H1 (cell line): ENCODE data around the gene HDHD2. TPM values are rescaled to one million over a fixed set of nuclear protein-coding genes. Genes with fewer than 3 reads are reported as not detected.

Experiments used
- CTCF ChIA-PET: fragments of 300-600 bp; sonication (Branson Sonifier 250); formaldehyde crosslinking; loops from one replicate; lab custom pipeline; 2021; ENCODE audit not compliant: partially characterized antibody; lab: Charles Lee
- POLR2A ChIA-PET: fragments of 300-600 bp; sonication (Branson Sonifier 250); formaldehyde crosslinking; loops from one replicate; lab custom pipeline; 2021; ENCODE audit warnings: inconsistent platforms; ENCODE audit not compliant: partially characterized antibody; lab: Charles Lee
- DNase-seq, 2 experiments: peaks; one replicate each; pipeline versions ENCODE4 v3.0.0 to v3.0.0-alpha.2; 2010 to 2022; ENCODE audit warnings: low spot score in 2 of 2, low read depth in 1 of 2, mixed read lengths in 1 of 2
- FAIRE-seq: peaks from 2 replicates; lab custom pipeline; 2011; peaks lifted over from hg19 to GRCh38; lab: Jason Lieb, UNC
- H2AFZ ChIP-seq: 2 replicates; pipeline ENCODE4 v1.8.1; 2012; ENCODE audit warnings: low read length, inconsistent platforms
- H2AK5ac ChIP-seq: 2 replicates; pipeline ENCODE4 v1.6.1; 2013; ENCODE audit warnings: low read depth, low read length
- H2BK120ac ChIP-seq: replicated peaks from 2 replicates; pipeline ENCODE3; 2013; ENCODE audit warnings: low read depth, low read length, inconsistent platforms
- H2BK12ac ChIP-seq: 2 replicates; pipeline ENCODE4 v1.6.1; 2013; ENCODE audit warnings: low read depth, low read length
- H2BK15ac ChIP-seq: 2 replicates; pipeline ENCODE4 v1.6.1; 2013; ENCODE audit warnings: low read length
- H2BK20ac ChIP-seq: 2 replicates; pipeline ENCODE4 v1.6.1; 2013; ENCODE audit warnings: low read length
- H2BK5ac ChIP-seq: 2 replicates; pipeline ENCODE4 v1.6.1; 2013; ENCODE audit warnings: low read depth, low read length
- H3K14ac ChIP-seq: 2 replicates; pipeline ENCODE4 v1.6.1; 2013; ENCODE audit warnings: inconsistent platforms; ENCODE audit not compliant: insufficient read length
- H3K18ac ChIP-seq: 2 replicates; pipeline ENCODE4 v1.6.1; 2013; ENCODE audit warnings: low read length; ENCODE audit errors: extremely low read depth
- H3K23ac ChIP-seq: 2 replicates; pipeline ENCODE4 v1.6.1; 2013; ENCODE audit warnings: inconsistent platforms; ENCODE audit not compliant: insufficient read length
- H3K23me2 ChIP-seq: 2 replicates; pipeline ENCODE4 v1.6.1; 2013; ENCODE audit warnings: low read depth, low read length
- H3K27ac ChIP-seq: 2 replicates; pipeline ENCODE4 v1.6.1; 2011; ENCODE audit warnings: low read depth, low read length, inconsistent platforms
- H3K27me3 ChIP-seq, 4 experiments: replicated peaks in 1 of 4; 1 replicate in 1 of 4; 2 replicates in 3 of 4; pipeline versions ENCODE4 v1.6.1 to v1.8.1; 2011 to 2013; ENCODE audit warnings: low read length in 3 of 4, mild to moderate bottlenecking in 3 of 4, inconsistent platforms in 2 of 4, mixed read lengths in 2 of 4, moderate library complexity in 1 of 4; ENCODE audit not compliant: control insufficient read depth in 3 of 4, insufficient read depth in 3 of 4; ENCODE audit errors: extremely low read depth in 1 of 4
- H3K36me3 ChIP-seq, 4 experiments: 2 replicates each; pipeline versions ENCODE4 v1.6.1 to v1.8.1; 2011 to 2013; ENCODE audit warnings: mild to moderate bottlenecking in 4 of 4, low read length in 3 of 4, moderate library complexity in 2 of 4, control low read depth in 1 of 4, inconsistent platforms in 1 of 4; ENCODE audit not compliant: insufficient read depth in 4 of 4, control insufficient read depth in 2 of 4
- H3K4ac ChIP-seq: replicated peaks from 2 replicates; pipeline ENCODE3; 2013; ENCODE audit warnings: low read length, low read depth, mixed read lengths, inconsistent platforms; ENCODE audit not compliant: insufficient read length
- H3K4me1 ChIP-seq, 4 experiments: replicated peaks in 1 of 4; 1 replicate in 1 of 4; 2 replicates in 3 of 4; pipeline versions ENCODE4 v1.6.1 to v1.8.1; 2011 to 2013; ENCODE audit warnings: low read length in 3 of 4, inconsistent platforms in 2 of 4, mixed read lengths in 1 of 4; ENCODE audit not compliant: insufficient read depth in 4 of 4, control insufficient read depth in 3 of 4
- H3K4me2 ChIP-seq, 2 experiments: 2 replicates each; pipeline versions ENCODE4 v1.6.1 to v1.8.1; 2011 to 2013; ENCODE audit warnings: low read depth in 2 of 2, low read length in 2 of 2, control low read depth in 1 of 2, inconsistent platforms in 1 of 2, mild to moderate bottlenecking in 1 of 2; ENCODE audit not compliant: insufficient read depth in 1 of 2
- H3K4me3 ChIP-seq, 4 experiments: fragments of 200-600, 300-600 bp in 1 of 4; sonication (generic), shearing (Covaris generic), sonication (Bioruptor Twin) in 1 of 4; 2 replicates each; pipeline versions ENCODE4 v1.5.1 to v1.8.1; 2011 to 2016; ENCODE audit warnings: low read length in 4 of 4, low read depth in 3 of 4, control low read depth in 2 of 4, inconsistent platforms in 2 of 4, mild to moderate bottlenecking in 2 of 4, mixed read lengths in 1 of 4, moderate library complexity in 1 of 4; ENCODE audit not compliant: insufficient read depth in 2 of 4; ENCODE audit errors: extremely low read depth in 1 of 4
- H3K56ac ChIP-seq: replicated peaks from 2 replicates; pipeline ENCODE3; 2013; ENCODE audit warnings: low read depth, mild to moderate bottlenecking, mixed read lengths, low read length, inconsistent platforms; ENCODE audit not compliant: insufficient read length
- H3K79me1 ChIP-seq: 2 replicates; pipeline ENCODE4 v1.6.1; 2013; ENCODE audit warnings: low read depth, low read length, control low read depth
- H3K79me2 ChIP-seq, 2 experiments: 2 replicates each; pipeline versions ENCODE4 v1.6.1 to v1.8.1; 2012 to 2013; ENCODE audit warnings: low read length in 2 of 2, mild to moderate bottlenecking in 2 of 2, inconsistent platforms in 1 of 2; ENCODE audit not compliant: insufficient read depth in 2 of 2, control insufficient read depth in 1 of 2
- H3K9ac ChIP-seq, 4 experiments: replicated peaks in 1 of 4; 1 replicate in 1 of 4; 2 replicates in 3 of 4; pipeline versions ENCODE4 v1.6.1 to v1.8.1; 2011 to 2013; ENCODE audit warnings: low read depth in 3 of 4, low read length in 3 of 4, control low read depth in 2 of 4, mild to moderate bottlenecking in 2 of 4, moderate library complexity in 2 of 4, inconsistent platforms in 1 of 4; ENCODE audit errors: extremely low read depth in 1 of 4
- H3K9me3 ChIP-seq, 2 experiments: 2 replicates each; pipeline versions ENCODE4 v1.6.1 to v1.8.1; 2012 to 2013; ENCODE audit warnings: mild to moderate bottlenecking in 2 of 2, moderate library complexity in 2 of 2, control low read depth in 1 of 2, inconsistent platforms in 1 of 2, low read depth in 1 of 2, low read length in 1 of 2, mixed read lengths in 1 of 2; ENCODE audit not compliant: insufficient read depth in 2 of 2
- H4K20me1 ChIP-seq, 2 experiments: replicated peaks in 1 of 2; 2 replicates each; pipeline versions ENCODE3 to v1.8.1; 2011 to 2013; ENCODE audit warnings: inconsistent platforms in 2 of 2, low read length in 2 of 2, mild to moderate bottlenecking in 1 of 2; ENCODE audit not compliant: insufficient read depth in 2 of 2, control insufficient read depth in 1 of 2
- H4K5ac ChIP-seq: 2 replicates; pipeline ENCODE4 v1.6.1; 2013; ENCODE audit warnings: low read length, low read depth, mixed read lengths, inconsistent platforms; ENCODE audit not compliant: insufficient read length
- H4K8ac ChIP-seq: 2 replicates; pipeline ENCODE4 v1.8.0; 2013; ENCODE audit warnings: mild to moderate bottlenecking, moderate library complexity, low read length, inconsistent platforms; ENCODE audit not compliant: insufficient read depth; ENCODE audit errors: extremely low read depth
- H4K91ac ChIP-seq: replicated peaks from 2 replicates; pipeline ENCODE3; 2013; ENCODE audit warnings: low read length, mixed read lengths, inconsistent platforms; ENCODE audit not compliant: insufficient read length
- HDAC2 ChIP-seq, 2 experiments: fragments of 300-600 bp in 1 of 2; sonication (generic) in 1 of 2; IDR thresholded peaks; 2 replicates each; pipeline ENCODE4 v1.6.1; 2011 to 2012; ENCODE audit warnings: low read depth in 2 of 2, low read length in 2 of 2, mild to moderate bottlenecking in 2 of 2, moderate library complexity in 2 of 2, borderline replicate concordance in 1 of 2, inconsistent platforms in 1 of 2
- KDM4A ChIP-seq: IDR thresholded peaks from one replicate; pipeline ENCODE4 v1.7.1; 2012; ENCODE audit warnings: low read depth, mild to moderate bottlenecking, moderate library complexity, low read length, inconsistent platforms; ENCODE audit not compliant: severe bottlenecking
- POLR2A ChIP-seq, 2 experiments: IDR thresholded peaks; 1 replicate in 1 of 2; 2 replicates in 1 of 2; pipeline ENCODE4 v1.6.1; 2011; ENCODE audit warnings: low read depth in 2 of 2, low read length in 2 of 2, mild to moderate bottlenecking in 2 of 2; ENCODE audit errors: control extremely low read depth in 1 of 2
- POU5F1 ChIP-seq: IDR thresholded peaks from 2 replicates; pipeline ENCODE4 v1.6.1; 2011; ENCODE audit warnings: low read depth, mild to moderate bottlenecking, low read length, moderate library complexity
- SIRT6 ChIP-seq: IDR thresholded peaks from one replicate; pipeline ENCODE4 v1.7.1; 2012; ENCODE audit warnings: low read length, inconsistent platforms
- SP1 ChIP-seq: IDR thresholded peaks from 2 replicates; pipeline ENCODE4 v1.6.1; 2011; ENCODE audit warnings: low read depth, low read length
- SRF ChIP-seq: IDR thresholded peaks from 2 replicates; pipeline ENCODE4 v1.6.1; 2011; ENCODE audit warnings: mild to moderate bottlenecking, low read depth, low read length, moderate library complexity
- SUZ12 ChIP-seq: fragments of 200-600 bp; sonication (generic); IDR thresholded peaks from 2 replicates; pipeline ENCODE4 v1.6.1; 2012; ENCODE audit warnings: mild to moderate bottlenecking, inconsistent platforms, low read length, moderate library complexity, mixed read lengths
- TEAD4 ChIP-seq: IDR thresholded peaks from 2 replicates; pipeline ENCODE4 v1.6.1; 2012; ENCODE audit warnings: low read depth, low read length, inconsistent platforms, mixed read lengths
- WGBS, 2 experiments: shearing (Covaris generic) in 1 of 2; methylation state at CpG; one replicate each; pipeline versions ENCODE4 v1.1.6 to v1.1.7; 2013 to 2015; ENCODE audit warnings: low lambda C conversion rate in 2 of 2, mixed read lengths in 2 of 2, inconsistent platforms in 1 of 2, low coverage in 1 of 2, missing lambda C conversion rate in 1 of 2; ENCODE audit not compliant: insufficient replicate concordance in 2 of 2, insufficient coverage in 1 of 2, insufficient read length in 1 of 2; ENCODE audit errors: extremely low coverage in 1 of 2, missing lambda C conversion rate in 1 of 2; 5-methylcytosine and 5-hydroxymethylcytosine counted together
- polyA plus RNA-seq, 7 experiments: library from polyadenylated mRNA; depleted of rRNA in 3 of 7; stranded (reverse) in 5 of 7; unstranded in 2 of 7; fragments of >200 nt in 5 of 7; fragments of 200-250 nt in 2 of 7; gene quantifications; 1 replicate in 5 of 7; 2 replicates in 1 of 7; 4 replicates in 1 of 7; pipeline versions ENCODE4 v1.2.1 to v1.2.3, GENCODE V29; 2011 to 2013; ENCODE audit warnings: missing spikeins in 2 of 7, mixed read lengths in 2 of 7
- total RNA-seq: library from RNA; stranded (reverse); fragmentation: NEBNext Ultra II Directional; extraction: Animal tissue kit (Norgen Biotek cat#: 25700); gene quantifications from 2 replicates; pipeline ENCODE4 v1.2.1, GENCODE V29; 2021
- TF ChIP-seq, protein P1 (sequence below): IDR thresholded peaks from 2 replicates; pipeline ENCODE4 v1.6.1; 2011; ENCODE audit warnings: low read length, improper control_type of control experiment

The HDHD2 gene
- total and polyA plus RNA-seq, 2 of the 8 experiments (the other 6 are each of a cell fraction or from before 2014, with no cell fraction given) = 16.7 to 42.7 TPM

DNA sequence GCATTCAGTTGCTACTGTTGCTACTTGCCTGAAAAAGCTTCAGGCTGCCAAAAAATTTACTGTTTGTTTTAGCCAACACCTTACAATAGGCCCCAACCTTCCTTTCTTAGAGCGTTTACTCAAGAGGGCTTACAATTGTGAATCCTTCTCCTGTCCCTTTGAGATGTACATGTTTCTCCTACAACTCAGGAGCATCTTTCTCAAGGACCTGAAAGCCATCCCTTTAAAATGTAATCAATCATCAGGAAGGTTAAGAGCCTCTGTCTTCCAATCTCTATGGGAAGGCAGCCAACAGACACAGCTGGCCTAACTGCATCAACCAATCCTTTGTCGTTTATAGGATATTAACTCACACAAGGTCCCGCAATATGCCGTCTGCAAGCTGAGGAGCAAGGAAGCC is 29.2 kb upstream of the HDHD2 start:
- H3K23ac ChIP-seq = no peak overlapping the region
- H3K9me3 ChIP-seq = peaks cover 4 to 6% of the 10 kb centered on the region in 2 experiments; a peak in 2 of 4 replicates
- H3K9ac ChIP-seq = no peak overlapping the region
- no peak overlapping the region for H2BK120ac ChIP-seq
- no peak overlapping the region for H2BK5ac ChIP-seq
- peaks cover 0 to 11% of the 10 kb centered on the region in 2 experiments; a peak in 3 of 4 replicates for H3K79me2 ChIP-seq
- no peak overlapping the region for H2BK12ac ChIP-seq
- H3K27ac ChIP-seq = no peak overlapping the region
- H3K4ac ChIP-seq = no peak overlapping the region
- H3K14ac ChIP-seq = no peak overlapping the region
- no peak overlapping the region for H3K4me3 ChIP-seq
- FAIRE-seq = no peak
- no peak overlapping the region for H4K8ac ChIP-seq
- CTCF ChIA-PET = interaction anchor here (1.6 to 3.8 kb wide), 2 partner anchors 13 to 25 kb away, joined by 5 to 20 read pairs; no protein-coding TSS in a partner anchor
- no peak overlapping the region for H2AK5ac ChIP-seq
- H3K18ac ChIP-seq = no peak overlapping the region
- no peak overlapping the region for H4K91ac ChIP-seq
- no peaks in the 10 kb centered on the region for H3K27me3 ChIP-seq
- H2AFZ ChIP-seq = peak overlapping the region; percentile 76; the same call in 1 of the 2 replicates
- H3K4me1 ChIP-seq = peaks cover 2 to 5% (median 4%) of the 10 kb centered on the region in 4 experiments; a peak in 5 of 7 replicates
- no peak overlapping the region for H3K56ac ChIP-seq
- H3K4me2 ChIP-seq = no peak overlapping the region
- DNase-seq = no peak
- H3K36me3 ChIP-seq = no peaks in the 10 kb centered on the region
- POLR2A ChIA-PET = interaction anchor here (0.9 kb wide), 1 partner anchor 91 kb away, joined by 3 read pairs; no protein-coding TSS in a partner anchor
- H3K23me2 ChIP-seq = no peaks in the 10 kb centered on the region; the same call in 1 of the 2 replicates
- no peak overlapping the region for H2BK20ac ChIP-seq
- no peak overlapping the region for H4K5ac ChIP-seq
- TF ChIP-seq SUZ12 (no peak), KDM4A (no peak), SIRT6 (no peak), POU5F1 (no peak), SP1 (no peak), TEAD4 (no peak), HDAC2 (IDR thresholded peaks at IDR 0.05; ENCODE audit: borderline replicate concordance in 1 of 2, low read depth in 2 of 2, low read length in 2 of 2) (no peak), POLR2A (IDR thresholded peaks at IDR 0.05; ENCODE audit: control extremely low read depth in 1 of 2, low read depth in 2 of 2, low read length in 2 of 2) (no peak), SRF (no peak)
- TF ChIP-seq, protein P1, sequence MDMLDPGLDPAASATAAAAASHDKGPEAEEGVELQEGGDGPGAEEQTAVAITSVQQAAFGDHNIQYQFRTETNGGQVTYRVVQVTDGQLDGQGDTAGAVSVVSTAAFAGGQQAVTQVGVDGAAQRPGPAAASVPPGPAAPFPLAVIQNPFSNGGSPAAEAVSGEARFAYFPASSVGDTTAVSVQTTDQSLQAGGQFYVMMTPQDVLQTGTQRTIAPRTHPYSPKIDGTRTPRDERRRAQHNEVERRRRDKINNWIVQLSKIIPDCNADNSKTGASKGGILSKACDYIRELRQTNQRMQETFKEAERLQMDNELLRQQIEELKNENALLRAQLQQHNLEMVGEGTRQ = no peak
- TF ChIP-seq, all 59 proteins: peak for 0
- Histone ChIP-seq H3K79me1 (peaks cover 5% of the 10 kb centered on the region), H2BK15ac (no peak overlapping the region), H4K20me1 (peaks cover 0 to 4% of the 10 kb centered on the region in 2 experiments)
- 81% methylated on average over 4 of the region's 4 CpGs; no CpG with 5 or more reads in 1 of the 2 experiments for WGBS, 2 experiments
